HepG2 (cell line): ENCODE data around the gene NAA38. TPM values are rescaled to one million over a fixed set of nuclear protein-coding genes. Genes with fewer than 3 reads are reported as not detected.

Experiments used
- BRD4 ChIP-seq: sonication (generic); formaldehyde crosslinking; IDR thresholded peaks from 2 replicates; pipeline ENCODE4 v1.4.0; 2020; ENCODE audit warnings: missing genetic modification reagents
- DR1 ChIP-seq: sonication (generic); formaldehyde crosslinking; IDR thresholded peaks from 2 replicates; pipeline ENCODE4 v1.8.0; 2021; ENCODE audit warnings: mild to moderate bottlenecking, missing genetic modification reagents, inconsistent platforms
- HOXD1 ChIP-seq: sonication (generic); formaldehyde crosslinking; IDR thresholded peaks from 2 replicates; pipeline ENCODE4 v1.5.0; 2020; ENCODE audit warnings: missing genetic modification reagents
- MBNL3 ChIP-seq: fragments of 250-450 bp; sonication (Bioruptor Pico); conservative IDR thresholded peaks from 2 replicates; pipeline ENCODE4 v1.8.0; 2022; ENCODE audit warnings: mild to moderate bottlenecking, inconsistent platforms
- MEIS1 ChIP-seq: sonication (generic); formaldehyde crosslinking; IDR thresholded peaks from 2 replicates; pipeline ENCODE4 v1.9.0; 2021; ENCODE audit warnings: mild to moderate bottlenecking, missing genetic modification reagents, moderate library complexity, borderline replicate concordance
- RFXAP ChIP-seq: sonication (generic); formaldehyde crosslinking; IDR thresholded peaks from 2 replicates; pipeline ENCODE4 v1.4.0; 2020; ENCODE audit warnings: missing genetic modification reagents, borderline replicate concordance
- SOX5 ChIP-seq: IDR thresholded peaks from 2 replicates; pipeline ENCODE4 v1.6.1; 2016; ENCODE audit warnings: borderline replicate concordance
- ZNF124 ChIP-seq: sonication (generic); formaldehyde crosslinking; IDR thresholded peaks from 2 replicates; pipeline ENCODE4 v1.4.0; 2020; ENCODE audit warnings: missing genetic modification reagents
- ZNF564 ChIP-seq: sonication (generic); formaldehyde crosslinking; IDR thresholded peaks from 2 replicates; pipeline ENCODE4 v1.8.1; 2023; ENCODE audit warnings: mild to moderate bottlenecking, missing genetic modification reagents
- ZNF619 ChIP-seq: sonication (generic); formaldehyde crosslinking; IDR thresholded peaks from 2 replicates; pipeline ENCODE4 v1.4.0; 2020; ENCODE audit warnings: mild to moderate bottlenecking, missing genetic modification reagents
- polyA plus RNA-seq, 8 experiments: library from polyadenylated mRNA; depleted of rRNA in 3 of 8; stranded (reverse) in 7 of 8; unstranded in 1 of 8; fragments of >200 nt; fragmentation: Illumina TruSeq in 4 of 8; extraction: Trizol in 4 of 8; gene quantifications; 2 replicates each; pipeline versions ENCODE4 v1.2.1 to v1.2.3, GENCODE V29; 2011 to 2016; ENCODE audit warnings: low read depth in 4 of 8, missing spikeins in 1 of 8, mixed read lengths in 1 of 8; ENCODE audit not compliant: insufficient read depth in 1 of 8
- total RNA-seq, 5 experiments: library from RNA; depleted of rRNA; stranded (reverse); fragments of >200 nt; fragmentation: Illumina TruSeq; extraction: Trizol; gene quantifications; 2 replicates each; pipeline ENCODE4 v1.2.3, GENCODE V29; 2016; ENCODE audit warnings: low read depth in 1 of 5
- TF ChIP-seq, protein P1 (sequence below): sonication (generic); formaldehyde crosslinking; IDR thresholded peaks from 2 replicates; pipeline ENCODE4 v1.8.1; 2023; ENCODE audit warnings: mild to moderate bottlenecking, moderate library complexity, missing genetic modification reagents
- TF ChIP-seq, protein P2 (sequence below): sonication (generic); formaldehyde crosslinking; IDR thresholded peaks from 2 replicates; pipeline ENCODE4 v1.4.0; 2020; ENCODE audit warnings: missing genetic modification reagents
- TF ChIP-seq, protein P3 (sequence below): sonication (generic); formaldehyde crosslinking; IDR thresholded peaks from 2 replicates; pipeline ENCODE4 v1.5.0; 2020; ENCODE audit warnings: mild to moderate bottlenecking, missing genetic modification reagents, borderline replicate concordance
- TF ChIP-seq, protein P4 (sequence below): sonication (generic); formaldehyde crosslinking; IDR thresholded peaks from 2 replicates; pipeline ENCODE4 v1.5.0; 2020; ENCODE audit warnings: mild to moderate bottlenecking, missing genetic modification reagents, moderate library complexity
- TF ChIP-seq, protein P5 (sequence below): sonication (generic); formaldehyde crosslinking; IDR thresholded peaks from 2 replicates; pipeline ENCODE4 v1.4.0; 2020; ENCODE audit warnings: mild to moderate bottlenecking, missing genetic modification reagents
- TF ChIP-seq, protein P6 (sequence below): sonication (generic); formaldehyde crosslinking; IDR thresholded peaks from 2 replicates; pipeline ENCODE4 v1.5.0; 2020; ENCODE audit warnings: missing genetic modification reagents
- TF ChIP-seq, protein P7 (sequence below): sonication (generic); formaldehyde crosslinking; IDR thresholded peaks from 2 replicates; pipeline ENCODE4 v1.8.1; 2023; ENCODE audit warnings: mild to moderate bottlenecking, missing genetic modification reagents, borderline replicate concordance

Gene NAA38
- total and polyA plus RNA-seq, 2 of the 13 experiments (the other 11 are each of a cell fraction or from before 2014, with no cell fraction given), result 46.9 to 91.6 TPM

DNA sequence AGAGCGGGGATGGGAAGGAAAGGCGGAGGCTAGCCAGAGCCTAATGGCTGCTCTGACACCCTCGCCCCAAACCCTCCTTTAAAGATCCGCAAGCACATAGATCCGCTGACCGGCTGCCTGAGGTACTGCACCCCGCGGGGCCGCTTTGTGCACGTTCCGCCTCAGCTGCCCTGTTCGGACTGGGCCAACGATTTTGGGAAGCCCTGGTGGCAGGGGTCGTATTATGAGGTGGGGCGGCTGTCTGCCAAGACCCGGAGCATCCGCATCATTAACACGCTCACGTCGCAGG, 1.1 kb upstream of the NAA38 start (continued):
- TF ChIP-seq MEIS1 (CRISPR knock-in tag) (no peak), RFXAP (CRISPR knock-in tag) (no peak), ZNF619 (CRISPR knock-in tag) (no peak), DR1 (CRISPR knock-in tag) (no peak), HOXD1 (no peak), SOX5 (no peak), MBNL3 (no peak), ZNF124 (CRISPR knock-in tag) (no peak), ZNF564 (CRISPR knock-in tag) (0 out of 2 replicates have a peak, but pooled peaks have one; percentile 15), BRD4 (no peak)
- TF ChIP-seq, protein P1, sequence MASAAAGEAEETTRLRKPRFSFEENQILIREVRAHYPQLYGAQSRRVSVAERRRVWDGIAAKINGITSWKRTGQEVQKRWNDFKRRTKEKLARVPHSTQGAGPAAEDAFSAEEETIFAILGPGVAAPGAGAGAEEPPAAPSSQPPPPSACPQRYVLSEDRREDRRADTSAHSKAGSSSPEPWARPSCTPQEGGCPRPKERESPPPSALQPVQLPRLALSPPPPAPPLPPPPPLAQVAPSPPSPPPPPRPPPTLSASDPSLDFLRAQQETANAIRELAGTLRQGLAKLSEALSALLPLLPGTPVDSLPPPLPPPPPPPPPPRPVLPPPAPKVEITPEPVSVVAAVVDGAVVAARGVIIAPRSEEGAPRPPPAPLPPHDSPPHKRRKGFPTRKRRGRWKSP (CRISPR knock-in tag), result no peak
- TF ChIP-seq, protein P2, sequence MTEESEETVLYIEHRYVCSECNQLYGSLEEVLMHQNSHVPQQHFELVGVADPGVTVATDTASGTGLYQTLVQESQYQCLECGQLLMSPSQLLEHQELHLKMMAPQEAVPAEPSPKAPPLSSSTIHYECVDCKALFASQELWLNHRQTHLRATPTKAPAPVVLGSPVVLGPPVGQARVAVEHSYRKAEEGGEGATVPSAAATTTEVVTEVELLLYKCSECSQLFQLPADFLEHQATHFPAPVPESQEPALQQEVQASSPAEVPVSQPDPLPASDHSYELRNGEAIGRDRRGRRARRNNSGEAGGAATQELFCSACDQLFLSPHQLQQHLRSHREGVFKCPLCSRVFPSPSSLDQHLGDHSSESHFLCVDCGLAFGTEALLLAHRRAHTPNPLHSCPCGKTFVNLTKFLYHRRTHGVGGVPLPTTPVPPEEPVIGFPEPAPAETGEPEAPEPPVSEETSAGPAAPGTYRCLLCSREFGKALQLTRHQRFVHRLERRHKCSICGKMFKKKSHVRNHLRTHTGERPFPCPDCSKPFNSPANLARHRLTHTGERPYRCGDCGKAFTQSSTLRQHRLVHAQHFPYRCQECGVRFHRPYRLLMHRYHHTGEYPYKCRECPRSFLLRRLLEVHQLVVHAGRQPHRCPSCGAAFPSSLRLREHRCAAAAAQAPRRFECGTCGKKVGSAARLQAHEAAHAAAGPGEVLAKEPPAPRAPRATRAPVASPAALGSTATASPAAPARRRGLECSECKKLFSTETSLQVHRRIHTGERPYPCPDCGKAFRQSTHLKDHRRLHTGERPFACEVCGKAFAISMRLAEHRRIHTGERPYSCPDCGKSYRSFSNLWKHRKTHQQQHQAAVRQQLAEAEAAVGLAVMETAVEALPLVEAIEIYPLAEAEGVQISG (CRISPR knock-in tag), result no peak
- TF ChIP-seq, protein P3, sequence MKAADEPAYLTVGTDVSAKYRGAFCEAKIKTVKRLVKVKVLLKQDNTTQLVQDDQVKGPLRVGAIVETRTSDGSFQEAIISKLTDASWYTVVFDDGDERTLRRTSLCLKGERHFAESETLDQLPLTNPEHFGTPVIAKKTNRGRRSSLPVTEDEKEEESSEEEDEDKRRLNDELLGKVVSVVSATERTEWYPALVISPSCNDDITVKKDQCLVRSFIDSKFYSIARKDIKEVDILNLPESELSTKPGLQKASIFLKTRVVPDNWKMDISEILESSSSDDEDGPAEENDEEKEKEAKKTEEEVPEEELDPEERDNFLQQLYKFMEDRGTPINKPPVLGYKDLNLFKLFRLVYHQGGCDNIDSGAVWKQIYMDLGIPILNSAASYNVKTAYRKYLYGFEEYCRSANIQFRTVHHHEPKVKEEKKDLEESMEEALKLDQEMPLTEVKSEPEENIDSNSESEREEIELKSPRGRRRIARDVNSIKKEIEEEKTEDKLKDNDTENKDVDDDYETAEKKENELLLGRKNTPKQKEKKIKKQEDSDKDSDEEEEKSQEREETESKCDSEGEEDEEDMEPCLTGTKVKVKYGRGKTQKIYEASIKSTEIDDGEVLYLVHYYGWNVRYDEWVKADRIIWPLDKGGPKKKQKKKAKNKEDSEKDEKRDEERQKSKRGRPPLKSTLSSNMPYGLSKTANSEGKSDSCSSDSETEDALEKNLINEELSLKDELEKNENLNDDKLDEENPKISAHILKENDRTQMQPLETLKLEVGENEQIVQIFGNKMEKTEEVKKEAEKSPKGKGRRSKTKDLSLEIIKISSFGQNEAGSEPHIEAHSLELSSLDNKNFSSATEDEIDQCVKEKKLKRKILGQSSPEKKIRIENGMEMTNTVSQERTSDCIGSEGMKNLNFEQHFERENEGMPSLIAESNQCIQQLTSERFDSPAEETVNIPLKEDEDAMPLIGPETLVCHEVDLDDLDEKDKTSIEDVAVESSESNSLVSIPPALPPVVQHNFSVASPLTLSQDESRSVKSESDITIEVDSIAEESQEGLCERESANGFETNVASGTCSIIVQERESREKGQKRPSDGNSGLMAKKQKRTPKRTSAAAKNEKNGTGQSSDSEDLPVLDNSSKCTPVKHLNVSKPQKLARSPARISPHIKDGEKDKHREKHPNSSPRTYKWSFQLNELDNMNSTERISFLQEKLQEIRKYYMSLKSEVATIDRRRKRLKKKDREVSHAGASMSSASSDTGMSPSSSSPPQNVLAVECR (CRISPR knock-in tag), result no peak
- TF ChIP-seq, protein P4, sequence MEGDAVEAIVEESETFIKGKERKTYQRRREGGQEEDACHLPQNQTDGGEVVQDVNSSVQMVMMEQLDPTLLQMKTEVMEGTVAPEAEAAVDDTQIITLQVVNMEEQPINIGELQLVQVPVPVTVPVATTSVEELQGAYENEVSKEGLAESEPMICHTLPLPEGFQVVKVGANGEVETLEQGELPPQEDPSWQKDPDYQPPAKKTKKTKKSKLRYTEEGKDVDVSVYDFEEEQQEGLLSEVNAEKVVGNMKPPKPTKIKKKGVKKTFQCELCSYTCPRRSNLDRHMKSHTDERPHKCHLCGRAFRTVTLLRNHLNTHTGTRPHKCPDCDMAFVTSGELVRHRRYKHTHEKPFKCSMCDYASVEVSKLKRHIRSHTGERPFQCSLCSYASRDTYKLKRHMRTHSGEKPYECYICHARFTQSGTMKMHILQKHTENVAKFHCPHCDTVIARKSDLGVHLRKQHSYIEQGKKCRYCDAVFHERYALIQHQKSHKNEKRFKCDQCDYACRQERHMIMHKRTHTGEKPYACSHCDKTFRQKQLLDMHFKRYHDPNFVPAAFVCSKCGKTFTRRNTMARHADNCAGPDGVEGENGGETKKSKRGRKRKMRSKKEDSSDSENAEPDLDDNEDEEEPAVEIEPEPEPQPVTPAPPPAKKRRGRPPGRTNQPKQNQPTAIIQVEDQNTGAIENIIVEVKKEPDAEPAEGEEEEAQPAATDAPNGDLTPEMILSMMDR (CRISPR knock-in tag), result peak; percentile 56
- TF ChIP-seq, protein P5, sequence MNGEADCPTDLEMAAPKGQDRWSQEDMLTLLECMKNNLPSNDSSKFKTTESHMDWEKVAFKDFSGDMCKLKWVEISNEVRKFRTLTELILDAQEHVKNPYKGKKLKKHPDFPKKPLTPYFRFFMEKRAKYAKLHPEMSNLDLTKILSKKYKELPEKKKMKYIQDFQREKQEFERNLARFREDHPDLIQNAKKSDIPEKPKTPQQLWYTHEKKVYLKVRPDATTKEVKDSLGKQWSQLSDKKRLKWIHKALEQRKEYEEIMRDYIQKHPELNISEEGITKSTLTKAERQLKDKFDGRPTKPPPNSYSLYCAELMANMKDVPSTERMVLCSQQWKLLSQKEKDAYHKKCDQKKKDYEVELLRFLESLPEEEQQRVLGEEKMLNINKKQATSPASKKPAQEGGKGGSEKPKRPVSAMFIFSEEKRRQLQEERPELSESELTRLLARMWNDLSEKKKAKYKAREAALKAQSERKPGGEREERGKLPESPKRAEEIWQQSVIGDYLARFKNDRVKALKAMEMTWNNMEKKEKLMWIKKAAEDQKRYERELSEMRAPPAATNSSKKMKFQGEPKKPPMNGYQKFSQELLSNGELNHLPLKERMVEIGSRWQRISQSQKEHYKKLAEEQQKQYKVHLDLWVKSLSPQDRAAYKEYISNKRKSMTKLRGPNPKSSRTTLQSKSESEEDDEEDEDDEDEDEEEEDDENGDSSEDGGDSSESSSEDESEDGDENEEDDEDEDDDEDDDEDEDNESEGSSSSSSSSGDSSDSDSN (CRISPR knock-in tag), result peak; percentile 22; the same call in 1 of the 2 replicates
- TF ChIP-seq, protein P6, sequence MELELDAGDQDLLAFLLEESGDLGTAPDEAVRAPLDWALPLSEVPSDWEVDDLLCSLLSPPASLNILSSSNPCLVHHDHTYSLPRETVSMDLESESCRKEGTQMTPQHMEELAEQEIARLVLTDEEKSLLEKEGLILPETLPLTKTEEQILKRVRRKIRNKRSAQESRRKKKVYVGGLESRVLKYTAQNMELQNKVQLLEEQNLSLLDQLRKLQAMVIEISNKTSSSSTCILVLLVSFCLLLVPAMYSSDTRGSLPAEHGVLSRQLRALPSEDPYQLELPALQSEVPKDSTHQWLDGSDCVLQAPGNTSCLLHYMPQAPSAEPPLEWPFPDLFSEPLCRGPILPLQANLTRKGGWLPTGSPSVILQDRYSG (CRISPR knock-in tag), result no peak
- TF ChIP-seq, protein P7, sequence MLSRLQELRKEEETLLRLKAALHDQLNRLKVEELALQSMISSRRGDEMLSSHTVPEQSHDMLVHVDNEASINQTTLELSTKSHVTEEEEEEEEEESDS (CRISPR knock-in tag), result 0 out of 2 replicates have a peak, but pooled peaks have one; percentile 9
